T-helper 2 cell (primary cell): ENCODE results near the gene C3AR1.
"Not testable (repeated sequence)": the region's sequence is repeated elsewhere in the genome, so short reads cannot be mapped to it uniquely, and the experiment has no call there.

Experiments used
- DNase-seq, 5 experiments: peaks; one replicate each; pipeline versions ENCODE4 v3.0.0 to v3.0.0-alpha.2; 2012 to 2022

Gene C3AR1

DNA sequence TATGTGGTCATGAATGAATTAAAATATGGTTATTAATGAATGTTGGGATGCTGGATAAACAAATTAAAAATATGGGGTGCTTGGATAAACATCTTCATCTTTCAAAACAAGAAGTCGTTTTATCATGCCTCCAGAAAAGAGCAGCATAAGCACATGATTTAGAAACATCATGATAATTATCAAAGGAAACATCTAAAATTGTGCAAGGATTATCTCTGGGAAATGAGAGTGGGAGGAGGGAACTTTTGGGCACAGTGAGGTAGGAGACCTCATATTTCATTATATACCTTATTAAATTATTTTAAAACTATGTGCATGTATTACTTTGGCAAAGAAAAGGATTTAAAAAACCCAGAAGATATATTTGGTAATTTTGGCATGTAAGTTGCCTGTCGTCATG is 8.9 kb downstream of the C3AR1 start:
- no peak for DNase-seq

DNA sequence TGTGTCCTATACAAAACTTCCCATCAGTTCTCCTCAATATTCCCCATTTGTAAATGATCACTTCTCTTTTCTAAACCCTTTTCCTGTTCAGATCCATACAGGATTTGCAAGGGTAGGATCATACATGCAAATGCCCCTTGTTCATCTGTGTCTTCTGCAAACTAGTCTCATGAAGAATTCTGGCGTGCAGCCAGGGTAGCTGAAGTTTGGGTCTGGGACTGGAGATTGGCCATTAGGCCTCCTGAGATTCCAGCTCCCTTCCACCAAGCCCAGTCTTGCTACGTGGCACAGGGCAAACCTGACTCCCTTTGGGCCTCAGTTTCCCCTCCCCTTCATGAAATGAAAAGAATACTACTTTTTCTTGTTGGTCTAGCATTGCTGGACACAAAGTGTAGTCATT is 11.3 kb downstream of the C3AR1 start:
- DNase-seq, result no peak

DNA sequence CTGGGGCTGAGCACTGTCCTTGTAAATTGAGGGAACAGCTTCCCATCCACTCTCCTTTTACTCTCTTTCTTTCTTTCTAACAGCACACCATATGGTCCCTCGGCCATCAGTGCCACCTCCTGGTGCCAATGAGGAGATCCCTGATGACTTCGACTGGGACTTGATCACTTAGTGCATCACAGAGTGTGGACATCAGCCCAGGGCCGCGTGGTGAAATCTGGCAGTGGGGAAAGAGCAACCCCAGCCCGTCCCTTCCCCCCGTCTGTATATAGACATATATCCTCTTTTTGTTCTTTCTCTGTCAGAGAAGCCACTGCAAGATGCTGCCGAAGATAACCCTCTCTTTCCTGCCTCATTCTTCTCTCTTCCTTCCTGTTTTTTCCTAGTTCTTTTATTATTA is 13.5 kb downstream of the C3AR1 start:
- DNase-seq, result no peak

DNA sequence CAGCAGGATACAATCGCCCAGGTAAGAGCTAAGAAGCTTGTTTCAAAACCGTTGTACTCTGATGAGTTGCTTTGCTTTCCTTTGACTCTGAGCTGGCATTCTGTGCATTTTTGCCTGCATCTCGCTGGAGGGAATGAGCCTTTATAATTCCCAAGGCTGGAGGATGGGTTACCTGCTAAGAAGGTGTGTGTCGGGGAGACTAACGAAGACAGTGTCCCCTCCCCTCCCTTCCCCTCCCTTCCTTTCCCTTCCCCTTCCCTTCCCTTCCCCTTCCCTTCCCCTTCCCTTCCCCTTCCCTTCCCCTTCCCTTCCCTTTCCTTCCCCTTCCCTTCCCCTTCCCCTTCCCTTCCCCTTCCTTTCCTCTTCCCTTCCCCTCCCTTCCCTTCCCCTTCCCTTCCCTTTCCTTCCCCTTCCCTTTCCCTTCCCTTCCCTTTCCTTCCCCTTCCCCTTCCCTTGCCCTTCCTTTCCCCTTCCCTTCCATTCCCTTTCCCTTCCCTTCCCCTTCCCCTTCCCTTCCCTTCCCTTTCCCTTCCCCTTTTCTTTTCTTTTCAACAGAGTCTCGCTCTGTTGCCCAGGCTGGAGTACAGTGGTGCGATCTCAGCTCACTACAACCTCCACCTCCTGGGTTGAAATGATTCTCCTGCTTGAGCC is 15.4 kb downstream of the C3AR1 start:
- no peak for DNase-seq

DNA sequence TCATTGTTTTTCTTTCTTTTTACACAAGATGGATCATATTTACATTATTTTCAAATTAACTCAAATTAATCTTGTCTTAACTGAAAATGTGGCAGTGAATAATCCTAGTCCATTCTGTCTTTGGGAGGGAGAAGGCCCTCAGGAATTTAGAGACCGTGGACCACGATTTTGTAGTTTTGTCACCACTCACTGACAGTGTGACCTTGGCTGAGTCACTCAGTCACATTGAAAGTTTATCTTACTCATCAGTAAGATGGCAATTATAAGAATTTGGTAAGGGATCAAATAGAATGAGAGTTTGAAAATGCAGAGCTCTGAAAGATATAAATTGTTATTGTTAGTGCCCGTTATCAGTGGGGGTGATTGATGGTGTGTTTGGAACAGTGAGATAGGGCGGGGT is 17.3 kb downstream of the C3AR1 start:
- no peak for DNase-seq

DNA sequence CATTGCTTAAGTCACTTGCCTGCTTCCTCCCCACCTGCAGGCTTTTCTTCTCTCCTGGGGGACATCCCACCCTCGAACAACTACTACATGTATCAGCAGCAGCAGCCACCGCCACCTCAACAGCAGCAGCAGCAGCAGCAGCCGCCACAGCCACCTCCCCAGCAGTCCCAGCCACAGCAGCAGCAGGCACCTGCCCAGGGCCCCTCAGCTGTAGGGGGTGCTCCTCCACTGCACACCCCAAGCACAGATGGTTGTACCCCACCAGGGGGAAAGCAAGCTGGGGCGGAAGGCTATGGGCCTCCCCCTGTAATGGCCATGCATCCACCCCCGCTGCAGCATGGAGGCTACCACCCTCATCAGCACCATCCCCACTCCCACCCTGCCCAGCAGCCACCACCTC is 18.3 kb downstream of the C3AR1 start:
- DNase-seq, result no peak

DNA sequence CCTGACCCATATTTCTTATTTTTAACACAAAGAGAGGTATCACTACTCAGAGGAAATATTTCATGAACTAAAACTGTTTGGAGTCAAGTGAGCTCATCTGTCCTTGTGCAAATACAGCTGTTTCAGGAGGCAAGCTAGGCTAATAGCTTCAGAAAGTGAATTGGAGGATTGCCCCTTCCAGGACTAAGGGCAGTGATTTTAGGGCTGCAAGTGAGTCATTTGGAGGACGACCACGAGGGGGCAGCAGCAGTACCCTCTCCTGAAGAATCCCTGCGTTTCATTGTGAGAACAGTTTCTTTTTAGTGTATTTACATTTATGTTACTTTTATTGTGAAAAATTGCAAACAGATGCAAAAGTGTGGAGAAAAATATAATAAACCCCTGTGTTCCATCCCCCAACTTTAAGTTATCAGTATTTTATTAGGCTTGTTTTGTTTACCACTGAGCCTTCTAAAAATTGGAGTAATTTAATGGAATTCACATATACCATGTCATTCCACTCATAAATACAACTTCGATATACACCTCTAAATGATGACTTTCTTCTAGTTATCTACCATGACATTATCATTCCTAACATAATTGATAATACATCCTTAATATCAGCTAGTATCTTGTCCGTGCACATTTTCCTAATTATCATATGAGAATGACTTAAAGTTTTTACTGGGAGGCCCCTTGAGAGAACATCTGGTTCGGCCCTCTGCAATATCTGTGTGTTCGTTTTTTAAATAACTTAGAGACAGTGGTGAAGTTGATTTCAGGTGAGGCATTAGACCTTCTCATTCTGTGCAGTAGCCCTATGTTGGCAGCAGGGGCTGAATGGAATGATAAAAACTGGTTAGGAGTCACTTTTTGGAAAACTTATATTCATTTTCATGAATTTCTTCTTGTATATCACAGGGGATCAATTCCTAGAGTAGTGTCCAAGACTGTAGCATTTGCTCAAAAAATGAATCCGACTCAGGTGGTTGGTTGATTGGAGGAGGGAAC is 19.9 kb downstream of the C3AR1 start:
- peak; percentile 61 to 75 (median 71) for DNase-seq

DNA sequence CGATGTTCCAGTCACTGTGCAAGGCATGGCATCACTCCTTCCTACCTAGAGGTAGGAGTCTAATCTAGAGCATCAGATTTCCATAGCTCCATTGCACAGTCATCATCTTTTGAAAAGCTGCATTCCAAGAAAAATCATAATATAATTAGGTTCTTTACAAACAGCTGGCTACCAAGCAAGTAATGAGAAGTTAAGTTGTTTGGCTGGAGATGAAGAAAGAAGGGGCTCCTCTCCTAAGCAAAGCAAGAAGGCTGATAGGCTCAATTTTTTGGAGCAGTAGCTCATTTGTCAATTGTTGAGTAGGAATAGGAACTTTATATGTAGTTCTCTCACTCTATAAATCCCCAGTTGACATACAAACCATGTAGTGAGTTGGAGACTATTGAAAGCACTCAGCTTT is 25.4 kb downstream of the C3AR1 start:
- no peak for DNase-seq

DNA sequence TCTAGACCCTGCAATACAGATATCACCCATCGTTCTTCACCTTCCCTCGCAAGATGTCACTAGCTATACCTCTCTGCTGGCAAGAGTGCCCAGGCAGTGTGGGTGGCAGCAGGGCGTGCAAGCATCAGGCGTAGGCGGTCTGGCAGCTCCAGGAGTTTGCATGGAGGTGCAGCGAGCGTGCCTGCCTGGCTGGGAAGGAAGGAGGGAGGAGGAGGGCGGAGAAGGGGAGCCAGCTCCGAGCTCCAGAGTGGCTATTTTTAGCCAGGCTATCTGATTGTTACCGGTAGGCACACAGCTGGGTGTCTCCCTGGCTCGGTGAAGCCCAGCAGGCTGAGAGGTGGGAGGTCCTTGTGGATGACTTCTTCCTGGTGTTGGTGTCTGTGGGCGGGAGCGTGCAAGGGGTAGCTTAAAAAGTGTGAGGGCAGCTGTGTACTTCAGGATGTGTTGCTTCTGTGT is 27.5 kb downstream of the C3AR1 start:
- peak in 2 of 5 experiments; percentile 25 to 68 for DNase-seq

DNA sequence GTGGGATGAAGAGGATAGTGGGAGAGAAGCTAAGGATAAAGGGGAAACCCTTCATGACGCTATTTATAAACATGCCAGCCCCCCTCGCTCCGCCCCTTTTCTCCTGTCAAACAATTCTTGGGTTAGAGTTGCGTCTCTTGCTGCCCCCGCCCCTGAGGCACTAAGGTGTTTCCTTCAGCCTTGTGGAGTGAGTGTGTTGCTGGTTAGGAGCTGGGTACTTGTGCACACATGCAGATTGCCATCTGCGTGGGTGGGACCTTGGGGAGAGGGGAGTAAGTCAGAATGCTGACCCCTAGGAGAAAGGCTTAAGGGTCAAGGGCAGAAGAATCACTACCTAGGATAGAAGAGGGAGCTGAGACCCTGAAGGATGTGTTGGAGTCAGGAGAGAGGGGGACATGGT is 28.2 kb downstream of the C3AR1 start:
- no peak for DNase-seq

DNA sequence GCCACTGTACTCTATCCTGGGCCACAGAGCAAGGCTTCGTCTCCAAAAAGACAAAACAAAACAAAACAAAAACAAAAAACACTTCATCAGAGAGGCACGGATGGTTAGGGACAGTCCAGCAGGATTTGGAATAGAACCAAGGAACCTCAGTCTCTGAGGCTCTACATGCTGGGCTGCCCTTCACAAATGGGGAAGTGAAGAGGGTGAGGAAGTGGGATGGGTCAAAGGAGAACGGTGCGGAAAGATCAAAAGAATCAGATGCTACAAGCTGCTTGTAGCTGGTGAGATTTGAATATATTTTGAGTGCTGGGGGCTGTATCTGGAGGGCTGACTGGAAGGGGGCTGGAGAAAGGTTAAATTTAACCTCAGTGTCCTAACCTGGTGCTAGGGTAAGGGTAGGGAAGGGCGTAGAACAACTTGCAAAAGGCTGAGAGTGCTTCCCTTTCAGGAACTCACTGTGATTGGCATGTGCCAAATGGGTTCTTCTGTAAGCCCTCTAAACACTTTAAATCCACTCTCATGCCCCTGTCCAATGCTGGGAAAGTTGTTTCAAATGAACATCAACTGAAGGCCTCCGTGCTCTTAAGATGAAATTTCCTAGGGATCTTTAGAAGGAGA is 29.0 kb downstream of the C3AR1 start:
- DNase-seq, result no peak

DNA sequence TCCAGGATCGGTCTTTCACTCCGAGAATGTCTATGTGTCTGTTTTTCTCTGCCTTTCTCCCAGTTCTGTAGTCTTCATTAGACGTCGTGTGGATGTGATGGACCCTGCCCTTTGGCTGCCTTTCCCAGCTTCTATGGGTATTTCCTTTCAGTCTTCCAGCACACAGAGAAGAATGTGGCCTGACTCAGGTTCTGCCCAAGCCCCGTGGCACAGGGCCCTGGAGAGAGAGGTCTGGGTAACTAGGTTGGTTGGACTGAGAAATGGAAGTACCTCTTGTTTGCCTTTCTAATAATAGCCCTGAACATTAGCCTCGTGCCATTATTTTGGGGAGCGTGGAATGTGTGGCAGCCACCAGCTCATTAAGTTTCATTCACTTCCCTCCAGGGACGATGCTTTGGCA is 29.8 kb downstream of the C3AR1 start:
- no peak for DNase-seq

DNA sequence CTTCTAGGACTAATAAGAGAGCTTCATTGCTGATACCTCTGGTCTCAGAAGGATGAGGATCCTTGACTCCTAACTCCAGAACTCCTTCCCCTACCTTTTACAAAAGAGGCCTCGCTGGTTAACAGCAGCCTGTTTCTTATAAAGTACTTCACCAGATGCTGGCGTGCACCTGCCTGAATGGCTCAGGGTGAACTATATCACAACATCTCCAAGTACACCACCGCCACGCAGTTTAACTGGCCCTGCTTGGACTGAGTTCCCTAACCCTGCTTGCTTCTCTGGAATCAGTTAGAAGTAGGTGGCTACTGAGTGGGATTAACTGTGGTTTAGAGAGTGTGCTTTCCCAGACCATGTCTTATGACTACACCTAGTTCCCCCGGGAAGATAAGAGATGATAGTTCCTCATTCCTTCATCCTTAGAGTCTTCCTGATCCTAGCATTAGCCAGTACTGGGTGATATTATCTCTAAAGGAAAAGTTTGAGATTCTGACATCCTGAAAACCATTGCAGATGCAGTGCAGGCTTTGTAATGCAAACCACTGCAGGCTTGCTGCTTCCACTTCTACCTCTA is 30.6 kb downstream of the C3AR1 start:
- no peak for DNase-seq

DNA sequence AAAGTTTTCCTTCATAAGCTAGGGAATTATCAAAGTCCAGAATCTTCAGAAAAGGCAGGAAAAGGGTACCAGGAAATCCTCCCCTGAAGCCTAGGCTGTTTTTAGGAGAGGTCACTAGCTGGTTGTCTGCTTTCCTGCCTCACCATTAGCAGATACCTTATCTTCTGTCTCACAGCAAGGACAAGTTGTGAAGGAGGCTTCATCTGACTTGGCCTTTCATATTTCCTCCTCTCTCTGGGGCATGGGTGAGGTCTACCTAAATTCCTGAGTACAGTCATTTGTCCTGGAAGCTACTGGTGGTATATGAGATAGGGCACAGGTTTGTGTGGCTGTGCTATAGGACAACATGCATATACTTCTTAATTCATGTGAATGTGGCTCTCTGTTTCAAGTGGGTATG is 31.4 kb downstream of the C3AR1 start:
- no peak for DNase-seq

DNA sequence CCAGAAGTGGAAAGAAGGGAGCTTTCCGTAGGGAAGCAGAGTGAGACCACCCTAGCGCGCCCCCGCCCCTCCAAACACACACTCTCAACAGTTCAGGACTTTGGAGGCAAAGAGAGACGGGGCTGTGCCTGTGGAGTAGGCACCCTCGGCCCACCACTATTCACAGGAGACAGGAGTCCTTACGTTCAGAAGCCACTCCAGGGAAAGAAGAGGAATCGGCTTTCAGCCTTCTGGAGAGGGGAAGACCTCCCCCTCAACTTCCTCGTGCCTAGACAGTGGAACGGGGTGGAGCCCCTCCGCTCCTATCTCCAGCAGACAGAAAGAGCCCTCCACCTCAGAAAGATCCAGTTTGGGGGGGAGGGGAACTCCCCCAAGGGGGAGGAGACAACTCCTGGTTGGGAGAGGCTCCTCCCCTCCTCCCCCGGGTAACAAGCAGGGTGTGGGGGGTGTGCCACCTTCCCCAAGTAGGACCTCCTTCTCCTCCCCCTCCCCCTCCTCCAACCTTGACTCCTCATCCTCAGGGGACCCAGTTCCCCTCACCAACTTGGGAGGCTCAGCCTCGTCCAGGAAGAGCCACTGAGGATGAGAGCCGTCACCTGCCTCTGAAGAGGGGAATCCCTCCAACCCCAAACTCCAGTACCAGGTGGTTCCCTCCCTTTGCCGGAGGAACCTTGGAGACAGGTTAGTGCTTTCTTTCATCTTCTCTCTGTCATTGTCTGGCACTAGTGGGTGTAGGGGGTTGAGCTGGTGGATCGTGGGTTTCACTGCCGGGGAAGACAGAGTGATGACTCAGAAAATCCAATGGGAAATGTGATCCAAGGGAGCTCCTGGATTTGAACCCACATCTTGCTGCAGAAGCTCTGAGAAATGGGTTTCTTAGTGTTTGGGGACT is 32.8 kb downstream of the C3AR1 start:
- peak in 3 of 5 experiments; percentile 24 to 58 (median 48) for DNase-seq

DNA sequence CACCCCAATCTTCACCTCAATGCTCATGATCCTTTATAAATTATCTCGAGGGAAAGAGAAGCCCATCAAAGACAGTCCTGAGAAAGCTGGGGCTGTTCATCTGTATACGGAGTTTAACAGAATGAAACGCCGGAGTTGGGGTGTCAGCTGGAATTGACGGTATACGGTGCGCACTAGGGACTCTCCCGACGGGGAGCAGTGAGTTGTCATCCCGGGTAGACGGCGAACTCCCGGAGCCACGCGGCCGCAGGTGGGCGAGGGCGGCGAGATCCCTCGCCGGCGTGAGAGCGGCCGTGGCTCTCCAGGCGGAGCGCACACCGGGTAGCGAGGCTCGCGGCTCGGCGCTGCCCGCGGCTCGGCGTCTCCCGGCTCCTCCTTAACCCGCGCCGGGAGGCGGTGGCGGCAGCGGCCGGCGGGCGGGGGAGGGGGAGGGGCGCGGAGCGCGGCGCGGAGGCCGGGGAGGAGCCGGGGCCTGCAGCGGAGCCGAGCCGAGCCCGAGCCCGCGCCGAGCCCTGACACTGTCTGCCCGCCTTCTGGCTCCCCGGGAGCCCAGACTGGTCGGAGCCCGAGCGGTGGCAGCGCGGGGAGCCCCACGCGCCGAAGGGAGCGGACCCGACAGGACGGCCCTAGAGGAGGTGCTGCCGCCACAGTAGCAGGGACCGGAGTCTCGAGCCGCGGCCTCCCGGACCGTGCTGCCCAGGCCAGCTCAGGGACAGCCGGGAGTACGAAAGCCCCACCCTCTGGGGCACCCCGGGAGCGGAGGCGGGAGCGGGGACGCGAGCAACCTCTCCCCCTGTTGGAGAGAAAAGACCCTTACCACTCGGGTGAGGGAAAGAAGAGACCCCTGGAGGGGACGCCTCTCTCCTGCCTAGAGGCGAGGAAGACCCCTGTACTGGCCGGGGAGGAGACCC is 33.7 kb downstream of the C3AR1 start, which contains the start of gene FOXJ2:
TSS of gene FOXJ2 (plus strand) at position 475 of the 911 bp plus-strand sequence. CDS start 7,117 bp downstream, outside the sequence.
- peak; percentile 66 to 85 (median 73) for DNase-seq

DNA sequence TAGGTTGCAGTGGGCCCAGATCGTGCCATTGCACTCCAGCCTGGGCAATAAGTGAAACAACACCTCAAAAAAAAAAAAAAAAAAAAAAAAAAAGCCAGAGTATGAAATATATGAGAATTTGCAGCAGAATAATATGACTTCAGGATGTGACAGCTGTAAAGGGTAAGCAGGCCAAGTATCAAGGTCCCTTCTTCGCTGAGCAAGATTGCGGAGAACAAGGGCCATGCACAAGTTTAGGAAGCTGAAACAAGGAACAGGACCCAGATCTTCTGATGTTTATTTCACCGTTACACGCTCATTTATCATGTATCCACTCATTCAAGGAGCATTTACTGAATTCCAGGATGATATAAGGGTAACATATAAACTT is 34.3 kb downstream of the C3AR1 start:
- no peak for DNase-seq

DNA sequence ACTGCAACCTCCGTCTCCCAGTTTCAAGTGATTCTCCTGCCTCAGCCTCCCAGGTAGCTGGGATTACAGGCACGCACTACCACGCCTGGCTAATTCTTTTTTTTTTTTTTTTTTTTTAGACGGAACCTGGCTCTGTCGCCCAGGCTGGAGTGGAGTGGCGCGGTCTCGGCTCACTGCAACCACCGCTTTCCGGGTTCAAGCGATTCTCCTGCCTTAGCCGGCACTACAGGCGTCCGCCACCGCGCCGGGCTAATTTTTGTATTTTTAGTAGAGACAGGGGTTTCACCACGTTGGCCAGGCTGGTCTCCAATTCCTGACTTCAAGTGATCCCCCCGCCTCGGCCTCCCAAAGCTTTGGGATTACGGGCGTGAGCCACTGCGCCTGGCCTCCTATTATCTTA is 35.1 kb downstream of the C3AR1 start:
- DNase-seq, result not testable (repeated sequence)

DNA sequence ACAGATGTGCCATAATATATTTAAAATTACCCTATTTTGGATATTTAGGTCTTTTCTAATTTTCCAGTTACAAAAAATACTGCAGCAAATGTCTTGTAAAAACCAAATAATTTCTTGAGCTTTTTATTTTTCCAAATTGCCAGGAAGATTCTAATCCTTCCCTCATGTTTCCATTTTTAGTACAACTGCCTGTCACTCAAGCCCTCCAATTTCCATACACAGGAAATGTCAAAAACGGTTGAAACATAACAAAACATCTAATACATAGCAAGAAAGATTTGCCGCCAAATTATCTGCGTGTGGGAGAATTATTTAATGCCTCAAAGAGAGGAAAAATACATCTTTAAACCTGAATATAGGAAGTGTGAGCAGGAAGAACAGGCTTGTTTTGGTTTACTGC is 36.0 kb downstream of the C3AR1 start:
- no peak for DNase-seq

DNA sequence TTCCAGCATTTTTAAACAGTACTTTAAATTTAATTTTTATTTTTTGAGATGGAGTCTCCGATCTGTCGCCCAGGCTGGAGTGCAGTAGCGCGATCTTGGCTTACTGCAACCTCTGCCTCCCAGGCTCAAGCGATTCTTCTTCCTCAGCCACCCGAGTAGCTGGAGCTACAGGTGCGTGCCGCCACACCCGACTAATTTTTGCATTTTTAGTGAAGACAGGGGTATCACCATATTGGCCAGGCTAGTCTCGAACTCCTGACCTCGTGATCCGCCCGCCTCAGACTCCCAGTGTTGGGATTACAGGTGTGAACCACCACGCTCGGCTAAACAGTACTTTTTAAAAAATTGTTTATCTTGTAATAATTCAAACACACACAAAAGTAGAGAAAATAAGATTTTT is 37.9 kb downstream of the C3AR1 start:
- no peak for DNase-seq

DNA sequence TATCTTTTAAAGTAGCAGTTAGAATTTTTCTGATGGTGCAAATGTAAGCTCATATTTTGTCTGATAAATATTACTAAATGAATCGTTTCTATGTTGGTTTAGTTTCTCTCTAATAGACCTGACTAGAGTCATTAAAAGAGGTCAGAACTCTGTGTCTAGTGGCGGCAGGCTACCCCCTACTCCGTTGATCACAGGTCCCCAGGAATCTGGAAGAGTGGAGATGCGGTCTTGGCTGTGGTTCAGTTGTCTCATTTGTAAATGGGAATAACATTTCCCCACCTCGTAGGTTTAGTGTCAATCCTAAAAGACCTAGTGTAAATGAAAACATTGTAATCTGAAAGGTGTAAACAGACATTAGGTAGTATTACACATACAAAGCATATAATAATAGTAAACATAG is 38.3 kb downstream of the C3AR1 start:
- no peak for DNase-seq
